H1 (cell line): ENCODE measurements around the gene EN1.

ENCODE experiments used
- EZH2 ChIP-seq: fragments of 200-600 bp; sonication (generic); IDR thresholded peaks from 2 replicates; pipeline ENCODE4 v1.7.1; 2012; ENCODE audit warnings: low read depth, mild to moderate bottlenecking, moderate library complexity, low read length, inconsistent platforms; ENCODE audit not compliant: severe bottlenecking
- POLR2A ChIP-seq, 2 experiments: IDR thresholded peaks; 1 replicate in 1 of 2; 2 replicates in 1 of 2; pipeline ENCODE4 v1.6.1; 2011; ENCODE audit warnings: low read depth in 2 of 2, low read length in 2 of 2, mild to moderate bottlenecking in 2 of 2; ENCODE audit errors: control extremely low read depth in 1 of 2
- SP1 ChIP-seq: IDR thresholded peaks from 2 replicates; pipeline ENCODE4 v1.6.1; 2011; ENCODE audit warnings: low read depth, low read length
- YY1 ChIP-seq: IDR thresholded peaks from 2 replicates; pipeline ENCODE4 v1.6.1; 2011; ENCODE audit warnings: low read depth, mild to moderate bottlenecking, low read length

DNA sequence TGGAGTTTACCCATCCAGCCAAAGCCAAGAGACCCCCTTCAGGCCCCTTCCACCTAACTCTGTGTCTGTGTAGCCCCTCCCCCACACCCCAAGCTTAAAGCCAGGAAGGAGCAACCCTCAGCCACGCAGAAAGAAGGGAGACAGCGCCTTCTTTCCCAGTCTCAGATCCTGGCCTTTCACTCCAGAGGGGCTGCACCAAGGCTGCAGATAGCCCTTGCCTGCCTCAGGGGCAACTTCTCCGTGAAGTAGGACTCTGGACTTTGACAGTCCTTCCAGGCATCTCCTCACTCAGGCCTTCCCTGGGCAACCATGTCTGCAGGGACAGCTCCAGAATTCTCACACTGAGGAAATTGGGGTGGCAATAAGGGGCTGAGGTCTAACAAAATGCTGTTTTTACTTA lies 26.9 kb upstream of the EN1 start:
- no peak for TF ChIP-seq EZH2
- no peak for TF ChIP-seq POLR2A (IDR thresholded peaks at IDR 0.05; ENCODE audit: control extremely low read depth in 1 of 2, low read depth in 2 of 2, low read length in 2 of 2)
- TF ChIP-seq SP1 = no peak
- TF ChIP-seq YY1 = no peak
